PC-9 (cell line): Measurements from ENCODE around the gene FNDC3B. TPM values are rescaled to one million over a fixed set of nuclear protein-coding genes. Genes with fewer than 3 reads are reported as not detected.

ENCODE experiments used
- BruUV-seq: library from RNA; stranded (reverse); fragments of 400-500 nt; replicated peaks from 2 replicates; lab custom pipeline; 2021; lab: Mats Ljungman, UMichigan
- CTCF ChIA-PET: fragments of 300-600 bp; sonication (Branson Sonifier 250); formaldehyde crosslinking; loops from one replicate; lab custom pipeline; 2022; ENCODE audit warnings: antibody characterized with exemption; lab: Charles Lee
- POLR2A ChIA-PET: fragments of 300-600 bp; sonication (Branson Sonifier 250); formaldehyde crosslinking; loops from one replicate; lab custom pipeline; 2022; ENCODE audit warnings: antibody characterized with exemption; ENCODE audit not compliant: unreplicated experiment; lab: Charles Lee
- DNase-seq, 2 experiments: peaks; one replicate each; pipeline versions ENCODE4 v3.0.0 to v3.0.0-alpha.2; 2015 to 2022; ENCODE audit warnings: mixed read lengths in 1 of 2
- H2AFZ ChIP-seq: fragments of 200-600 bp; sonication (generic); 2 replicates; pipeline ENCODE4 v1.8.1; 2017; ENCODE audit warnings: antibody characterized with exemption
- H3F3A ChIP-seq: fragments of 200-600 bp; sonication (generic); 2 replicates; pipeline ENCODE4 v1.8.1; 2017; ENCODE audit warnings: antibody characterized with exemption, mild to moderate bottlenecking, low read depth; ENCODE audit not compliant: insufficient read depth
- H3K27ac ChIP-seq: fragments of 200-600 bp; sonication (generic); 2 replicates; pipeline ENCODE4 v1.6.1; 2016; ENCODE audit warnings: mixed run types
- H3K27me3 ChIP-seq: fragments of 200-600 bp; sonication (generic); 2 replicates; pipeline ENCODE4 v1.6.1; 2016; ENCODE audit warnings: low read depth, mixed run types; ENCODE audit not compliant: insufficient read depth
- H3K36me3 ChIP-seq: fragments of 200-600 bp; sonication (generic); 2 replicates; pipeline ENCODE4 v1.6.1; 2016; ENCODE audit warnings: low read depth, mixed run types
- H3K4me1 ChIP-seq: fragments of 200-600 bp; sonication (generic); replicated peaks from 2 replicates; pipeline ENCODE4 v1.6.1; 2016; ENCODE audit warnings: mixed run types; ENCODE audit not compliant: insufficient read depth
- H3K4me2 ChIP-seq: fragments of 200-600 bp; sonication (generic); 2 replicates; pipeline ENCODE4 v1.6.1; 2017; ENCODE audit warnings: mixed run types
- H3K4me3 ChIP-seq: fragments of 200-600 bp; sonication (generic); 2 replicates; pipeline ENCODE4 v1.6.1; 2016; ENCODE audit warnings: mixed run types
- H3K79me2 ChIP-seq: fragments of 200-600 bp; sonication (generic); 2 replicates; pipeline ENCODE4 v1.6.1; 2017; ENCODE audit warnings: low read depth, mixed run types
- H3K9me2 ChIP-seq: fragments of 200-600 bp; sonication (generic); 2 replicates; pipeline ENCODE4 v1.8.1; 2017; ENCODE audit warnings: mild to moderate bottlenecking; ENCODE audit not compliant: insufficient read depth
- H3K9me3 ChIP-seq: fragments of 200-600 bp; sonication (generic); 2 replicates; pipeline ENCODE4 v1.8.1; 2016; ENCODE audit warnings: low read depth; ENCODE audit not compliant: insufficient read depth
- H4K20me1 ChIP-seq: fragments of 200-600 bp; sonication (generic); 2 replicates; pipeline ENCODE4 v1.8.1; 2017; ENCODE audit not compliant: insufficient read depth
- CTCF ChIP-seq: fragments of 200-600 bp; sonication (generic); conservative IDR thresholded peaks from 2 replicates; pipeline ENCODE4 v1.6.1; 2017; ENCODE audit warnings: mixed run types, antibody characterized with exemption, mild to moderate bottlenecking, moderate library complexity
- EZH2 ChIP-seq: fragments of 200-600 bp; sonication (generic); IDR thresholded peaks from 2 replicates; pipeline ENCODE4 v1.8.0; 2017; ENCODE audit warnings: antibody characterized with exemption, low read depth
- intact Hi-C: fragments of 100-400 bp; cut with micrococcal nuclease; formaldehyde crosslinking; loops from one replicate; pipeline ENCODE4 v1.10.0; 2022; ENCODE audit not compliant: unreplicated experiment
- total RNA-seq: library from RNA; stranded (reverse); gene quantifications from 2 replicates; pipeline ENCODE4 v1.2.3, GENCODE V29; 2021

Gene FNDC3B
- total RNA-seq, 1 experiment from 2014 or later: 106 TPM

GRCh38 chr3:172369590-172370259 lies 330.3 kb downstream of the FNDC3B start:
- H4K20me1 ChIP-seq: peaks cover 17% of the 10 kb centered on the region
- no peak overlapping the region for H3K27ac ChIP-seq
- CTCF ChIA-PET: no interaction called here
- H3K4me1 ChIP-seq: no peaks in the 10 kb centered on the region
- H3K79me2 ChIP-seq: no peaks in the 10 kb centered on the region
- H3K4me3 ChIP-seq: no peak overlapping the region
- no peaks in the 10 kb centered on the region for H3K9me3 ChIP-seq
- intact Hi-C loops: no loop called here
- POLR2A ChIA-PET: interaction anchor here (0.6 kb wide), 1 partner anchor 237 kb away, joined by 4 read pairs; no protein-coding TSS in a partner anchor
- TF ChIP-seq EZH2 (no peak), CTCF (no peak)
- peaks cover 87% of the 10 kb centered on the region for H3K36me3 ChIP-seq
- no peak for DNase-seq
- H3K4me2 ChIP-seq: no peak overlapping the region
- H3K27me3 ChIP-seq: no peaks in the 10 kb centered on the region
- no TSS peak for BruUV-seq
- H2AFZ ChIP-seq: no peak overlapping the region
- H3F3A ChIP-seq: peaks cover 48% of the 10 kb centered on the region
- H3K9me2 ChIP-seq: no peaks in the 10 kb centered on the region

GRCh38 chr3:172370419-172370818 lies 331.0 kb downstream of the FNDC3B start:
- intact Hi-C loops: no loop called here
- DNase-seq: no peak
- Histone ChIP-seq H3K27me3 (no peaks in the 10 kb centered on the region), H3K36me3 (peaks cover 89% of the 10 kb centered on the region), H3K9me2 (no peaks in the 10 kb centered on the region), H3K4me3 (no peak overlapping the region), H3K9me3 (no peaks in the 10 kb centered on the region), H3F3A (peaks cover 44% of the 10 kb centered on the region), H3K27ac (no peak overlapping the region), H3K4me1 (no peaks in the 10 kb centered on the region), H3K4me2 (no peak overlapping the region), H3K79me2 (no peaks in the 10 kb centered on the region), H2AFZ (no peak overlapping the region), H4K20me1 (peaks cover 17% of the 10 kb centered on the region)
- BruUV-seq: no TSS peak
- CTCF ChIA-PET: no interaction called here
- POLR2A ChIA-PET: no interaction called here
- TF ChIP-seq EZH2 (no peak), CTCF (no peak)

GRCh38 chr3:172371544-172371943 lies 332.2 kb downstream of the FNDC3B start:
- no peaks in the 10 kb centered on the region for H3K9me2 ChIP-seq
- no peak overlapping the region for H3K4me3 ChIP-seq
- no peaks in the 10 kb centered on the region for H3K79me2 ChIP-seq
- no peak for TF ChIP-seq EZH2
- TF ChIP-seq CTCF: no peak
- no peak overlapping the region for H2AFZ ChIP-seq
- DNase-seq: no peak
- ChIA-PET POLR2A (no interaction called here), CTCF (no interaction called here)
- H3K36me3 ChIP-seq: peaks cover 83% of the 10 kb centered on the region
- intact Hi-C loops: no loop called here
- no peak overlapping the region for H3K27ac ChIP-seq
- H3K27me3 ChIP-seq: no peaks in the 10 kb centered on the region
- no peaks in the 10 kb centered on the region for H3K9me3 ChIP-seq
- H3K4me1 ChIP-seq: no peaks in the 10 kb centered on the region
- no TSS peak for BruUV-seq
- H3F3A ChIP-seq: peaks cover 38% of the 10 kb centered on the region; the same call in 1 of the 2 replicates
- H4K20me1 ChIP-seq: peaks cover 17% of the 10 kb centered on the region
- H3K4me2 ChIP-seq: no peak overlapping the region
